Lower leg skin (tissue), 4 donors: ENCODE data around the gene CISH. TPM values are rescaled to one million over a fixed set of nuclear protein-coding genes. Genes with fewer than 3 reads are reported as not detected.

ENCODE experiments used
- DNase-seq, 2 donors: peaks; one replicate each; pipeline ENCODE4 v3.0.0-alpha.2; 2019; ENCODE audit warnings: low spot score in 2 of 2
- H3K4me3 ChIP-seq: fragments of 200-600 bp; sonication (generic); 2 replicates; pipeline ENCODE4 v1.5.1; 2017; ENCODE audit warnings: mild to moderate bottlenecking, low read depth; ENCODE audit not compliant: poor library complexity, severe bottlenecking
- POLR2A ChIP-seq, 2 donors: fragments of 450-650 bp; IDR thresholded peaks; one replicate each; pipeline ENCODE4 v1.6.1; 2016 to 2017; ENCODE audit warnings: antibody characterized with exemption in 2 of 2, mild to moderate bottlenecking in 1 of 2, moderate library complexity in 1 of 2
- WGBS, 2 donors: methylation state at CpG; one replicate each; pipeline ENCODE4 v1.1.5; 2018; 5-methylcytosine and 5-hydroxymethylcytosine counted together
- intact Hi-C: fragments of 100-400 bp; cut with DNase I; formaldehyde crosslinking; loops from one replicate; pipeline ENCODE4 v1.15.0; 2023; ENCODE audit warnings: low total_unique reads
- total RNA-seq, 4 donors: library from RNA; depleted of rRNA; stranded (reverse); fragments of >200 nt; gene quantifications; one replicate each; pipeline ENCODE4 v1.1.0, GENCODE V29; 2016
- TF ChIP-seq, protein P1 (sequence below), 3 donors: fragments of 450-650 bp; IDR thresholded peaks; one replicate each; pipeline ENCODE4 v1.5.1; 2016; ENCODE audit warnings: antibody characterized with exemption in 3 of 3, mild to moderate bottlenecking in 3 of 3, moderate library complexity in 2 of 3

The CISH gene
- total RNA-seq, 4 donors from 2014 or later, result 10.4 to 14.5 (median 12.9) TPM

DNA sequence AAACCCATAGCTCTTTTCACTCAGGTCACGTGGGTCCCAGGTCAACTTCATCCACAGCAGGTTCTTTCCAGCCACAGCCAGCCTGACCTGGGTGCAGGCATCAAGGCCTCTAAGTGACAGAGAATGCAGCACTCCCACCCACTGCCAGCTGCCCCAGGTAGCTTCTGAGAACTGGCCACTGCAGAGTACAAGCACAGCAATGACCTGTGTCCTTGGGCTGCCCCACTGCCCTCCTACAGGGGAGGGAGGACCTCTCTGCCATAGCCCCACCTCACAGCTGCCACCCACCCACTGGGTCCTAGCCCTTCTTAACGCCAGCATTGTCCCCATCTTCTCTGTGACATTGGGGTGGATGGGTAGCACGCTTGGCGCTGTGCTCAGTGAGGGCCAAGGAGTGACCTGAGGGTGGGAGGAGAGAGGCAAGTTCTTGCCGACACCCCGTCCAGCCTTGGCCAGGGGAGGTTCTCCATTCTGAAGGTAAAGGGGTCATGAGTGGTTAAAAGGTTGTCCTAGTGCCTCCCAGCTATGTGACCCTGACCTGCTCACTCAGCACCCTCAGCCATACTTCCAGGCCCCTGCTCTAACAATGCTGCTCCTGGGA, 12.4 kb downstream of the CISH start:
- TF ChIP-seq, protein P1, sequence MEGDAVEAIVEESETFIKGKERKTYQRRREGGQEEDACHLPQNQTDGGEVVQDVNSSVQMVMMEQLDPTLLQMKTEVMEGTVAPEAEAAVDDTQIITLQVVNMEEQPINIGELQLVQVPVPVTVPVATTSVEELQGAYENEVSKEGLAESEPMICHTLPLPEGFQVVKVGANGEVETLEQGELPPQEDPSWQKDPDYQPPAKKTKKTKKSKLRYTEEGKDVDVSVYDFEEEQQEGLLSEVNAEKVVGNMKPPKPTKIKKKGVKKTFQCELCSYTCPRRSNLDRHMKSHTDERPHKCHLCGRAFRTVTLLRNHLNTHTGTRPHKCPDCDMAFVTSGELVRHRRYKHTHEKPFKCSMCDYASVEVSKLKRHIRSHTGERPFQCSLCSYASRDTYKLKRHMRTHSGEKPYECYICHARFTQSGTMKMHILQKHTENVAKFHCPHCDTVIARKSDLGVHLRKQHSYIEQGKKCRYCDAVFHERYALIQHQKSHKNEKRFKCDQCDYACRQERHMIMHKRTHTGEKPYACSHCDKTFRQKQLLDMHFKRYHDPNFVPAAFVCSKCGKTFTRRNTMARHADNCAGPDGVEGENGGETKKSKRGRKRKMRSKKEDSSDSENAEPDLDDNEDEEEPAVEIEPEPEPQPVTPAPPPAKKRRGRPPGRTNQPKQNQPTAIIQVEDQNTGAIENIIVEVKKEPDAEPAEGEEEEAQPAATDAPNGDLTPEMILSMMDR (IDR thresholded peaks at IDR 0.05), result no peak
- no peak for TF ChIP-seq POLR2A (IDR thresholded peaks at IDR 0.05)
- no peak for DNase-seq
- H3K4me3 ChIP-seq, result no peak overlapping the region
- intact Hi-C loops, result no loop called here
- 89 to 92% methylated on average over 6 of the region's 6 CpGs for WGBS, 2 donors

DNA sequence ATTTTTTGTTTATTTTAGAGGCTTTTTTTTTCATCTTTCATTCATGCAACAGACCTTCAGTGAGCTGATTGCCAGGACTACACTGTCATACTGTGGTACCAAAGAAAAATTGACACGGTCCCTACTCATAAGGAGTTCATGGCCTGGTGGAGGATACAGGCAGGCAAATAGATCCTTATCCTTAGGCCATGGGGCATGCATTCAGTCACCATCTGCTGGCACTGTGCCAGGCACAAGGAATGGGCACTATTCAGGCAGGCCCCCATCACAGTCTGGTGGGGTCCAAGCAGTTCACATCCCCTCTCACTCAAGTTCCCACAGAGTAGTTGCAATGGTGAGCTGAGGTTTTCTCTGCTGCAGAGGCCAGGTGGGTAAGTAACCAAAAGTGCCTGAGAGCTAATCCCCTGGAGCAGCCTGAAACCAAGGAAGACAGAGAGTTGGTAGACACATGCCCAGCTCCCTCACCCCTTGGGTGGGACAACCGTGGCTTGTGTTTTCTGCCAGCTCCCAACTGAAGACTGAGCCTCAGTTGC, 17.3 kb downstream of the CISH start:
- TF ChIP-seq, protein P1 (IDR thresholded peaks at IDR 0.05), result no peak
- no peak for TF ChIP-seq POLR2A (IDR thresholded peaks at IDR 0.05)
- intact Hi-C loops, result no loop called here
- H3K4me3 ChIP-seq, result no peak overlapping the region
- WGBS, 2 donors, result 13 to 23% methylated on average over 2 of the region's 2 CpGs
- DNase-seq, result no peak

DNA sequence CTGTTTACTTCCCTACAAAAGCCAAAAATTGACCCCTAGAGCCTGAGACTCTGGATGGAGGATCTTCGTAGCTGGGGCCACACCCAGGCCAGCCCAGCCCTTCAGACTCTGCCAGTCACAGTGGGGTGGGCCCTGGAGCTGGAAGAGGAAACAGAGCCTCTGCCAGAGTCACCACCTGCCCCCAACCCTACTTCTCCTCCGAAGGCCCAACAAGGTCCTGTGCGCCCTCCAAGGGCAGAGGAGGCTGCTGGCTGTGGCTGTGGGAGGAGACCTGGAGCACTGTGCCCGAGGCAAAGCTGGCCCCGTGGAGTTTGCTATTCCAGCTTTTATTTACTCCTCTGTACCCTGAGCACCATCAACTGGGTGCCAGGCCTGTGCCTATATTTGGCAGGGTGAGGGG, 19.0 kb downstream of the CISH start:
- no peak for DNase-seq
- TF ChIP-seq POLR2A (IDR thresholded peaks at IDR 0.05), result no peak
- TF ChIP-seq, protein P1 (IDR thresholded peaks at IDR 0.05), result no peak
- WGBS, 2 donors, result 19 to 24% methylated on average over 5 of the region's 5 CpGs
- intact Hi-C loops, result no loop called here
- H3K4me3 ChIP-seq, result no peak overlapping the region

DNA sequence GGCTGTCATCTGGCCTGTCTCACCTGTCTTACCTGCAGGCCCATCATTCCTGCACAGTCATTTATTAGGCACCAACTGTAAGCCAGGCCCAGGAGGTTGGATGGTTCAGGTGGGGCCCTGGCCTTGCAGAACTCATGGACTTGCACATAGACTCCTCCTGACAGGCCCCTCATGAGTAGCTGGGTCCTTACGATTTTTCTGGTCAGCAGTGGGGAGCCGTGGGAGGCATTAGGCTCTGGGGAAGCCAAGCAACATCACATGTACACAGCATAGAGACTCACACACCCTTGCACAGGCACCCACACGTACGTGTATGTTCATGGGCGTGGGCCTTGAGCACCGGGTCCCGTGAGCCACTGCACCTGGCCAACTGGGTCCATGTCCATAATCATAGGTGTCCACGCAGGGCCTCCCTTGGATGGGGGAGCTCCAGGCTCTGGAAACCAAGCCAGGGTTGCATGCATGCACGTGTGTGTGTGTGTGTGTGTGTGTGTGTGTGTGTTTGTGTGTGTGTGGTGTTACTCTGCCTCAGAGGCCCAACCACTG, 20.3 kb downstream of the CISH start:
- intact Hi-C loops, result no loop called here
- no peak overlapping the region for H3K4me3 ChIP-seq
- DNase-seq, result no peak
- TF ChIP-seq POLR2A (IDR thresholded peaks at IDR 0.05), result no peak
- TF ChIP-seq, protein P1 (IDR thresholded peaks at IDR 0.05), result no peak
- WGBS, 2 donors, result 42 to 60% methylated on average over 6 to 9 of the region's 9 CpGs

DNA sequence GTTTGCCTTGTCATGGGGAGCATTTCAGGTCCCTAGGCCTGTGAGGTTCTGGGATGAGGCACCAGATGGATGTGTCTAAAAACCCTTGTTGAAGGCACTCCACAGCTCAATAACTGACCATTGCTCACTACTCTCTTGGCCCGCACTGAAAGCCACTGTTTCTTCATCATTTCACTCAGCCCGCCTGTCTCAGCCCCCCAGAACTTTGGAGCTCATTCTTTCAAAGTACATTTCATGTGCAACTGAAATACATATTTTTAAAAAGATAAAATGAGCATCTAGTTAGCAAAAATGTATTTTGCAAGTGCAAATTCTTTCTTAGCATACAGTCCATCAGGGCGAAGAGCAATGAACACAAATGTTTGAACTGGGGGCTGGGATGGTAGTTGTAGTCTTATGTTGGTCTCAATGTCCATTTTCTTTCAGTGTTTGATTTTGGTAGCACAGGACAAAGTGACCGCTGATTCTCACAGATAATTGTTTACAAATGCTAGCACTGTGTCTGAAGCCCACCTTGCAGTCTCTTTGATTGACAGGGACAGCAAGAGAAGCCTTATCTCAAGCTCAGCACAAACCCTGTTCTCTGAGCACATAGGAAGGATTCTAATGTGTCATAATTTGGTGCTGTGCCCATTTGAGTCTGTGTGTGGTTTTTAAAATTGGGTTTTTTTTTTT, 22.7 kb downstream of the CISH start:
- TF ChIP-seq, protein P1 (IDR thresholded peaks at IDR 0.05), result no peak
- TF ChIP-seq POLR2A (IDR thresholded peaks at IDR 0.05), result no peak
- intact Hi-C loops, result no loop called here
- DNase-seq, result no peak
- WGBS, 2 donors, result 89 to 91% methylated on average over 4 of the region's 4 CpGs
- no peak overlapping the region for H3K4me3 ChIP-seq
